ENCODE measurements around the gene AHDC1. TPM values are rescaled to one million over a fixed set of nuclear protein-coding genes. Genes with fewer than 3 reads are reported as not detected.

Gene AHDC1
- total and polyA plus RNA-seq, 2 of the 13 experiments (the other 11 are each of a cell fraction or from before 2014, with no cell fraction given), result 1.0 to 2.7 TPM

DNA sequence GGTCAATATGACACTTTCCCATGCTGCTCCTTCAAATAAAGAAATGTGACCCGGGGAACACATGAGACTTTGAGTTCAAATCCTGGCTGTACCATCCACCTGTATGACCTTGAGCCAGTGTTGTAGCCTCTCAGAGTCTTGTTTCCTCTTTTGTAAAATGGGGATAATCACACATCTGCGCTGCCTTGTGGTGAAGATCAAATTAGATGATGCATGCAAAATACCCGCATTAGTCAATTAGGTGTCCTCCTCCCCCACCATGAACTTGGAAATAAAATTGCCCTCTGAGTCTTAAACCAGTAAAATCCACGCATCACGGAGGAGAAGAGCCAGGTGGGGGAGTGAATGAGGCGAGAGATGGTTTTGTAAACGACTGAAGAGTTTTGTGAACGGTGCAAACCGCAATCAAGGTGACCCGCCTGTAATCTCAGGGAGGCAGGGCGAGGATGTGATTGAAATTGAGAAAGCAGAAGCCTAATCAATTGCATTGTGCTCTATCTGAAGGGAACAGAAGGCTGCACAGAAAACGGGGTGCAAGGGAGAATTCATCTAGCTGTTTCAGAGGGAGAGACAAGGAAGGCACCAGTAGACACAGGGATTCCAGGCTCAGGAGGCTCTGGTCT is 5.8 kb upstream of the AHDC1 start:
- no peak overlapping the region for H3K9ac ChIP-seq (ENCODE audit: insufficient read depth, low read depth, low read length)
- ChIA-PET POLR2A (no interaction called here), CTCF (ENCODE audit: low intra/inter-chr PET ratio, low total read pairs) (interaction anchor here (4.9 kb wide), 1 partner anchor 54 kb away, joined by 63 read pairs; no protein-coding TSS in a partner anchor)
- H3K27ac ChIP-seq (ENCODE audit: extremely low read length, insufficient read depth, low read length), result no peak overlapping the region
- no peak overlapping the region for H3K4me2 ChIP-seq (ENCODE audit: low read depth, low read length)
- WGBS (ENCODE audit: low lambda C conversion rate), result 26% methylated on average over 12 of the region's 12 CpGs
- H3K27me3 ChIP-seq (ENCODE audit: control insufficient read depth in 1 of 2, insufficient read depth in 2 of 2, low read length in 2 of 2), result peaks cover 0 to 24% of the 10 kb centered on the region in 2 experiments; a peak in 1 of 5 replicates
- no peaks in the 10 kb centered on the region for H3K36me3 ChIP-seq (replicated peaks in 1 of 2; ENCODE audit: control insufficient read depth in 1 of 2, insufficient read depth in 2 of 2, low read length in 2 of 2)
- H4K20me1 ChIP-seq (ENCODE audit: insufficient read depth, low read length), result no peaks in the 10 kb centered on the region
- H2AFZ ChIP-seq (ENCODE audit: low read length), result no peak overlapping the region
- H3K79me2 ChIP-seq (ENCODE audit: insufficient read depth, low read length), result no peaks in the 10 kb centered on the region
- ATAC-seq (no peak), FAIRE-seq (no peak), DNase-seq (ENCODE audit: low spot score) (no peak)
- intact Hi-C loops (cut with micrococcal nuclease; ENCODE audit: unreplicated experiment) (loop anchor here (5.0 kb wide), 1 partner anchor 102 kb away; no protein-coding TSS in a partner anchor), in situ Hi-C loops (cut with HindIII; ENCODE audit: extremely low pct_ligation_motif_present, low pct_unique_long_range_greater_than_20kb) (loop anchor here (5.0 to 10.0 kb wide), 3 partner anchors 52 to 315 kb away; partner anchors contain the start of gene GPR3)
- no peak overlapping the region for H3K4me3 ChIP-seq (replicated peaks in 1 of 3; ENCODE audit: insufficient read depth in 1 of 3, low read depth in 2 of 3, low read length in 3 of 3)
- no TSS peak for BruUV-seq (replicated peaks)
- TF ChIP-seq SATB2 (CRISPR knock-in tag; IDR thresholded peaks at IDR 0.05) (no peak), ZNF225 (CRISPR knock-in tag; IDR thresholded peaks at IDR 0.05) (no peak), TOPORS (CRISPR knock-in tag; IDR thresholded peaks at IDR 0.05) (no peak), ZMAT3 (CRISPR knock-in tag; conservative IDR thresholded peaks at IDR 0.05) (no peak), NFKB2 (CRISPR knock-in tag; IDR thresholded peaks at IDR 0.05; ENCODE audit: borderline replicate concordance) (no peak), ZNF782 (CRISPR knock-in tag; IDR thresholded peaks at IDR 0.05; ENCODE audit: borderline replicate concordance) (no peak), ADNP (CRISPR knock-in tag; IDR thresholded peaks at IDR 0.05) (no peak), GZF1 (CRISPR knock-in tag; IDR thresholded peaks at IDR 0.05) (no peak), KDM6A (CRISPR knock-in tag; IDR thresholded peaks at IDR 0.05; ENCODE audit: low read depth) (no peak), ZNF83 (CRISPR knock-in tag; IDR thresholded peaks at IDR 0.05; ENCODE audit: borderline replicate concordance) (no peak), ZNF570 (CRISPR knock-in tag; IDR thresholded peaks at IDR 0.05; ENCODE audit: borderline replicate concordance) (no peak)
- TF ChIP-seq, protein P1, sequence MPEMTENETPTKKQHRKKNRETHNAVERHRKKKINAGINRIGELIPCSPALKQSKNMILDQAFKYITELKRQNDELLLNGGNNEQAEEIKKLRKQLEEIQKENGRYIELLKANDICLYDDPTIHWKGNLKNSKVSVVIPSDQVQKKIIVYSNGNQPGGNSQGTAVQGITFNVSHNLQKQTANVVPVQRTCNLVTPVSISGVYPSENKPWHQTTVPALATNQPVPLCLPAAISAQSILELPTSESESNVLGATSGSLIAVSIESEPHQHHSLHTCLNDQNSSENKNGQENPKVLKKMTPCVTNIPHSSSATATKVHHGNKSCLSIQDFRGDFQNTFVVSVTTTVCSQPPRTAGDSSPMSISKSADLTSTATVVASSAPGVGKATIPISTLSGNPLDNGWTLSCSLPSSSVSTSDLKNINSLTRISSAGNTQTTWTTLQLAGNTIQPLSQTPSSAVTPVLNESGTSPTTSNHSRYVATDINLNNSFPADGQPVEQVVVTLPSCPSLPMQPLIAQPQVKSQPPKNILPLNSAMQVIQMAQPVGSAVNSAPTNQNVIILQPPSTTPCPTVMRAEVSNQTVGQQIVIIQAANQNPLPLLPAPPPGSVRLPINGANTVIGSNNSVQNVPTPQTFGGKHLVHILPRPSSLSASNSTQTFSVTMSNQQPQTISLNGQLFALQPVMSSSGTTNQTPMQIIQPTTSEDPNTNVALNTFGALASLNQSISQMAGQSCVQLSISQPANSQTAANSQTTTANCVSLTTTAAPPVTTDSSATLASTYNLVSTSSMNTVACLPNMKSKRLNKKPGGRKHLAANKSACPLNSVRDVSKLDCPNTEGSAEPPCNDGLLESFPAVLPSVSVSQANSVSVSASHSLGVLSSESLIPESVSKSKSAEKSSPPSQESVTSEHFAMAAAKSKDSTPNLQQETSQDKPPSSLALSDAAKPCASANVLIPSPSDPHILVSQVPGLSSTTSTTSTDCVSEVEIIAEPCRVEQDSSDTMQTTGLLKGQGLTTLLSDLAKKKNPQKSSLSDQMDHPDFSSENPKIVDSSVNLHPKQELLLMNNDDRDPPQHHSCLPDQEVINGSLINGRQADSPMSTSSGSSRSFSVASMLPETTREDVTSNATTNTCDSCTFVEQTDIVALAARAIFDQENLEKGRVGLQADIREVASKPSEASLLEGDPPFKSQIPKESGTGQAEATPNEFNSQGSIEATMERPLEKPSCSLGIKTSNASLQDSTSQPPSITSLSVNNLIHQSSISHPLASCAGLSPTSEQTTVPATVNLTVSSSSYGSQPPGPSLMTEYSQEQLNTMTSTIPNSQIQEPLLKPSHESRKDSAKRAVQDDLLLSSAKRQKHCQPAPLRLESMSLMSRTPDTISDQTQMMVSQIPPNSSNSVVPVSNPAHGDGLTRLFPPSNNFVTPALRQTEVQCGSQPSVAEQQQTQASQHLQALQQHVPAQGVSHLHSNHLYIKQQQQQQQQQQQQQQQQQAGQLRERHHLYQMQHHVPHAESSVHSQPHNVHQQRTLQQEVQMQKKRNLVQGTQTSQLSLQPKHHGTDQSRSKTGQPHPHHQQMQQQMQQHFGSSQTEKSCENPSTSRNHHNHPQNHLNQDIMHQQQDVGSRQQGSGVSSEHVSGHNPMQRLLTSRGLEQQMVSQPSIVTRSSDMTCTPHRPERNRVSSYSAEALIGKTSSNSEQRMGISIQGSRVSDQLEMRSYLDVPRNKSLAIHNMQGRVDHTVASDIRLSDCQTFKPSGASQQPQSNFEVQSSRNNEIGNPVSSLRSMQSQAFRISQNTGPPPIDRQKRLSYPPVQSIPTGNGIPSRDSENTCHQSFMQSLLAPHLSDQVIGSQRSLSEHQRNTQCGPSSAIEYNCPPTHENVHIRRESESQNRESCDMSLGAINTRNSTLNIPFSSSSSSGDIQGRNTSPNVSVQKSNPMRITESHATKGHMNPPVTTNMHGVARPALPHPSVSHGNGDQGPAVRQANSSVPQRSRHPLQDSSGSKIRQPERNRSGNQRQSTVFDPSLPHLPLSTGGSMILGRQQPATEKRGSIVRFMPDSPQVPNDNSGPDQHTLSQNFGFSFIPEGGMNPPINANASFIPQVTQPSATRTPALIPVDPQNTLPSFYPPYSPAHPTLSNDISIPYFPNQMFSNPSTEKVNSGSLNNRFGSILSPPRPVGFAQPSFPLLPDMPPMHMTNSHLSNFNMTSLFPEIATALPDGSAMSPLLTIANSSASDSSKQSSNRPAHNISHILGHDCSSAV (CRISPR knock-in tag; IDR thresholded peaks at IDR 0.05; ENCODE audit: borderline replicate concordance), result no peak
- TF ChIP-seq, protein P2, sequence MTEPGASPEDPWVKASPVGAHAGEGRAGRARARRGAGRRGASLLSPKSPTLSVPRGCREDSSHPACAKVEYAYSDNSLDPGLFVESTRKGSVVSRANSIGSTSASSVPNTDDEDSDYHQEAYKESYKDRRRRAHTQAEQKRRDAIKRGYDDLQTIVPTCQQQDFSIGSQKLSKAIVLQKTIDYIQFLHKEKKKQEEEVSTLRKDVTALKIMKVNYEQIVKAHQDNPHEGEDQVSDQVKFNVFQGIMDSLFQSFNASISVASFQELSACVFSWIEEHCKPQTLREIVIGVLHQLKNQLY (CRISPR knock-in tag; IDR thresholded peaks at IDR 0.05), result no peak
- TF ChIP-seq, protein P3, sequence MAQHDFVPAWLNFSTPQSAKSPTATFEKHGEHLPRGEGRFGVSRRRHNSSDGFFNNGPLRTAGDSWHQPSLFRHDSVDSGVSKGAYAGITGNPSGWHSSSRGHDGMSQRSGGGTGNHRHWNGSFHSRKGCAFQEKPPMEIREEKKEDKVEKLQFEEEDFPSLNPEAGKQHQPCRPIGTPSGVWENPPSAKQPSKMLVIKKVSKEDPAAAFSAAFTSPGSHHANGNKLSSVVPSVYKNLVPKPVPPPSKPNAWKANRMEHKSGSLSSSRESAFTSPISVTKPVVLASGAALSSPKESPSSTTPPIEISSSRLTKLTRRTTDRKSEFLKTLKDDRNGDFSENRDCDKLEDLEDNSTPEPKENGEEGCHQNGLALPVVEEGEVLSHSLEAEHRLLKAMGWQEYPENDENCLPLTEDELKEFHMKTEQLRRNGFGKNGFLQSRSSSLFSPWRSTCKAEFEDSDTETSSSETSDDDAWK (CRISPR knock-in tag; IDR thresholded peaks at IDR 0.05), result no peak
- H3K9me3 ChIP-seq (ENCODE audit: low read length), result no peaks in the 10 kb centered on the region
- peaks cover 52% of the 10 kb centered on the region for H3K4me1 ChIP-seq (ENCODE audit: insufficient read depth, low read length)

Measured in HepG2 (cell line).